ENCODE measurements around the gene ATP9B.

The ATP9B gene

GRCh38 chr18:79400591-79401381 lies 331.6 kb downstream of the ATP9B start:
- H2AFZ ChIP-seq (ENCODE audit: low read length), result no peak overlapping the region
- peak overlapping the region; percentile 53 for H3K4me3 ChIP-seq (ENCODE audit: low read length)
- no peaks in the 10 kb centered on the region for H3K4me1 ChIP-seq (ENCODE audit: low read length)
- H3F3A ChIP-seq (ENCODE audit: insufficient read depth, low read length), result no peaks in the 10 kb centered on the region
- TF ChIP-seq EZH2phosphoT487 (IDR thresholded peaks at IDR 0.05; ENCODE audit: low read length) (no peak), EZH2 (optimal IDR thresholded peaks at IDR 0.05; ENCODE audit: low read depth, low read length) (no peak), CTCF (IDR thresholded peaks at IDR 0.05; ENCODE audit: low read length) (no peak)
- no peak for DNase-seq
- H3K27ac ChIP-seq (ENCODE audit: low read length), result no peak overlapping the region
- H3K27me3 ChIP-seq (replicated peaks; ENCODE audit: insufficient read depth, low read length), result no peaks in the 10 kb centered on the region
- no peaks in the 10 kb centered on the region for H3K9me2 ChIP-seq (replicated peaks; ENCODE audit: insufficient read depth, low read length)
- no peaks in the 10 kb centered on the region for H3K9me3 ChIP-seq (replicated peaks; ENCODE audit: insufficient read depth, low read length)
- H3K9ac ChIP-seq (ENCODE audit: low read length), result peak overlapping the region; percentile 35; the same call in 1 of the 2 replicates
- H4K20me1 ChIP-seq (ENCODE audit: insufficient read depth, low read length), result no peaks in the 10 kb centered on the region
- peak overlapping the region; percentile 21; the same call in 1 of the 2 replicates for H3K4me2 ChIP-seq (ENCODE audit: low read depth, low read length)
- H3K79me2 ChIP-seq (ENCODE audit: low read length), result peaks cover 5% of the 10 kb centered on the region; the same call in 1 of the 2 replicates
- no peaks in the 10 kb centered on the region for H3K36me3 ChIP-seq (replicated peaks; ENCODE audit: insufficient read depth, low read length)

GRCh38 chr18:79401494-79402208 lies 332.5 kb downstream of the ATP9B start:
- Histone ChIP-seq H3K9ac (ENCODE audit: low read length) (no peak overlapping the region), H3K9me2 (replicated peaks; ENCODE audit: insufficient read depth, low read length) (no peaks in the 10 kb centered on the region), H3K4me2 (ENCODE audit: low read depth, low read length) (no peak overlapping the region), H3K27me3 (replicated peaks; ENCODE audit: insufficient read depth, low read length) (no peaks in the 10 kb centered on the region), H3K79me2 (ENCODE audit: low read length) (peaks cover 5% of the 10 kb centered on the region; the same call in 1 of the 2 replicates), H3K4me1 (ENCODE audit: low read length) (no peaks in the 10 kb centered on the region), H3K27ac (ENCODE audit: low read length) (no peak overlapping the region), H4K20me1 (ENCODE audit: insufficient read depth, low read length) (no peaks in the 10 kb centered on the region), H2AFZ (ENCODE audit: low read length) (no peak overlapping the region), H3K9me3 (replicated peaks; ENCODE audit: insufficient read depth, low read length) (no peaks in the 10 kb centered on the region), H3F3A (ENCODE audit: insufficient read depth, low read length) (no peaks in the 10 kb centered on the region), H3K36me3 (replicated peaks; ENCODE audit: insufficient read depth, low read length) (no peaks in the 10 kb centered on the region), H3K4me3 (ENCODE audit: low read length) (no peak overlapping the region)
- no peak for DNase-seq
- no peak for TF ChIP-seq EZH2phosphoT487 (IDR thresholded peaks at IDR 0.05; ENCODE audit: low read length)
- no peak for TF ChIP-seq CTCF (IDR thresholded peaks at IDR 0.05; ENCODE audit: low read length)
- TF ChIP-seq EZH2 (optimal IDR thresholded peaks at IDR 0.05; ENCODE audit: low read depth, low read length), result no peak

GRCh38 chr18:79402209-79402576 lies 333.0 kb downstream of the ATP9B start:
- no peak overlapping the region for H3K9ac ChIP-seq (ENCODE audit: low read length)
- TF ChIP-seq CTCF (IDR thresholded peaks at IDR 0.05; ENCODE audit: low read length) (no peak), EZH2 (optimal IDR thresholded peaks at IDR 0.05; ENCODE audit: low read depth, low read length) (no peak)
- H3F3A ChIP-seq (ENCODE audit: insufficient read depth, low read length), result no peaks in the 10 kb centered on the region
- no peak overlapping the region for H2AFZ ChIP-seq (ENCODE audit: low read length)
- H3K4me2 ChIP-seq (ENCODE audit: low read depth, low read length), result no peak overlapping the region
- no peaks in the 10 kb centered on the region for H3K36me3 ChIP-seq (replicated peaks; ENCODE audit: insufficient read depth, low read length)
- no peaks in the 10 kb centered on the region for H3K9me2 ChIP-seq (replicated peaks; ENCODE audit: insufficient read depth, low read length)
- H3K27me3 ChIP-seq (replicated peaks; ENCODE audit: insufficient read depth, low read length), result no peaks in the 10 kb centered on the region
- no peak overlapping the region for H3K27ac ChIP-seq (ENCODE audit: low read length)
- peaks cover 5% of the 10 kb centered on the region; the same call in 1 of the 2 replicates for H3K79me2 ChIP-seq (ENCODE audit: low read length)
- H3K4me1 ChIP-seq (ENCODE audit: low read length), result no peaks in the 10 kb centered on the region
- no peaks in the 10 kb centered on the region for H4K20me1 ChIP-seq (ENCODE audit: insufficient read depth, low read length)
- no peak overlapping the region for H3K4me3 ChIP-seq (ENCODE audit: low read length)
- no peak for DNase-seq
- no peaks in the 10 kb centered on the region for H3K9me3 ChIP-seq (replicated peaks; ENCODE audit: insufficient read depth, low read length)

Measured in MM.1S (cell line).